AG04450 (cell line): ENCODE results near the gene C2orf92. TPM values are rescaled to one million over a fixed set of nuclear protein-coding genes. Genes with fewer than 3 reads are reported as not detected.

ENCODE experiments used
- CTCF ChIA-PET: fragments of 300-600, 350-600 bp; formaldehyde crosslinking; extraction: SDS; loops from one replicate; lab custom pipeline; 2022; ENCODE audit warnings: antibody characterized with exemption, inconsistent platforms; lab: Charles Lee
- POLR2A ChIA-PET: fragments of 350-600 bp; formaldehyde crosslinking; extraction: SDS; loops from one replicate; lab custom pipeline; 2021; ENCODE audit warnings: antibody characterized with exemption, inconsistent platforms; lab: Yijun Ruan, JAX
- DNase-seq: peaks from one replicate; pipeline ENCODE4 v3.0.0-alpha.2; 2011; ENCODE audit warnings: low read depth, low spot score
- H3K27ac ChIP-seq: one replicate; pipeline ENCODE4 v1.5.1; 2012; ENCODE audit warnings: low read depth, low read length, control low read depth
- H3K27me3 ChIP-seq: one replicate; pipeline ENCODE4 v1.6.0; 2012; ENCODE audit warnings: low read length; ENCODE audit not compliant: control insufficient read depth, insufficient read depth
- H3K4me3 ChIP-seq: 2 replicates; pipeline ENCODE4 v1.5.1; 2011; ENCODE audit warnings: mild to moderate bottlenecking, low read depth, low read length, control low read depth
- H3K9me3 ChIP-seq: 2 replicates; pipeline ENCODE4 v1.5.1; 2012; ENCODE audit warnings: low read length; ENCODE audit not compliant: control insufficient read depth, insufficient read depth
- CTCF ChIP-seq: IDR thresholded peaks from 2 replicates; pipeline ENCODE4 v1.5.1; 2011; ENCODE audit warnings: low read depth, low read length, control low read depth, inconsistent platforms
- polyA plus RNA-seq: library from polyadenylated mRNA; depleted of rRNA; stranded (reverse); fragments of >200 nt; gene quantifications from 2 replicates; pipeline ENCODE4 v1.2.3, GENCODE V29; 2011

C2orf92 gene
- polyA plus RNA-seq, 1 experiment = 1.5 TPM

- POLR2A ChIA-PET = no interaction called here
- Histone ChIP-seq H3K9me3 (peaks cover 18% of the 10 kb centered on the region), H3K27ac (no peak overlapping the region), H3K4me3 (no peak overlapping the region), H3K27me3 (no peaks in the 10 kb centered on the region)
- DNase-seq = no peak
- no peak for TF ChIP-seq CTCF
- CTCF ChIA-PET = no interaction called here
Observed at GRCh38 chr2:97656905-97657587, 12.5 kb upstream of the C2orf92 start.

DNA sequence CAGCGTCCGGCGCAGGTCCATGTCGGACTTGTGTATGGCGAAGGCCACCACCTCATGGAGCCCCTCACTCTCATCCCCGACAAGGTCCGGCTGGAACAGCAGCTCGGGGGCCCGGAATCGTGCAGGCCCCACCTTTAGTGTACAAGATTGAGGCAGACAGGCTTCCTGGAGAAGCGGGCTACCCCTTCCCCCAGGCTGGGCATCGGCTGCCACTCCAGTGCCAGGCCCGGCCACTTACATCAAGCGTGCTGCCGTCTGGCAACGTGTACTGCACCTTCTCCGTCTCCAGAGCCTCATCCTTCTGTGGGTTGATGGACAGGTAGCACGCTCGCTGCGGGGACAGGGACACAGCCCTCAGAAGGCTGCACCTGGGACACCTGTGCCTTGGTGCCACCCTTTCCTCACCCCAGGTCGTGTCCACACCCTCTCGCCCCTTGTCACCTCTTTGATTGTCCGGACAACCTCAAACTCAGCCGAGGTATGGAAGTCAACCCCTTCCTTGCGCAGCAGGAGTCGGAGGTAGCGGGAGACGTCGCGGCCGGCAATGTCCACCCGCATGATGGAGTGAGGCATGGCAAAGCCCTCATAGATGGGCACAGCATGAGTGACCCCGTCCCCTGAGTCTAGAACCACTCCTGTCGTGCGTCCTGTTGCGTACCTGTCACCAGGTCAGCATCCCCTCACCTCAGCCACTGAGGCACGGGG is 11.4 kb upstream of the C2orf92 start:
- CTCF ChIA-PET = no interaction called here
- Histone ChIP-seq H3K27me3 (no peaks in the 10 kb centered on the region), H3K27ac (no peak overlapping the region), H3K9me3 (peaks cover 15% of the 10 kb centered on the region), H3K4me3 (no peak overlapping the region)
- POLR2A ChIA-PET = no interaction called here
- no peak for TF ChIP-seq CTCF
- DNase-seq = no peak

DNA sequence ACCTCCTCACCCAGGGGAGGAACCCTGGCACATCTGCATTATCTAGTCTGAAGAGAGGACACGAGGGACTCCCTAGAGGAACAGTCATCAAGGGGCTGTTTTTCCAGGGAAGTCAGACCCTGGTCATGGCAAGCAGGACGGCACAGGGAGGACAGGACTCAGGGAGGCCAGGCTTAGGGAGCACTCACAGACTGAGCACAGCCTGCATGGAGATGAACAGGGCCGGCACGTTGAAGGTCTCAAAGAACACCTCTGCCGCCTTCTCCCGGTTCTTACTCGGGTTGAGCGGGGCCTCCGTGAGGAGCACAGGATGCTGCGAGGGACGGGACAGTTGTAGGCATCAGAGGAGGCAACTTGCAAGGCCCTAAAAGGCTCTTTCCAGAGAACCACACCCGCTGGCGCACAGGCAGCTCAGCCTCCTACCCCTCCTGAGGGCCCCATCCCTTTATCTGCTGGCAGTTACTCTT is 10.8 kb upstream of the C2orf92 start:
- Histone ChIP-seq H3K27me3 (no peaks in the 10 kb centered on the region), H3K4me3 (no peak overlapping the region), H3K9me3 (peaks cover 15% of the 10 kb centered on the region), H3K27ac (no peak overlapping the region)
- TF ChIP-seq CTCF = no peak
- no peak for DNase-seq
- POLR2A ChIA-PET = no interaction called here
- CTCF ChIA-PET = no interaction called here

GRCh38 chr2:97659256-97660043 is 10.1 kb upstream of the C2orf92 start:
- Histone ChIP-seq H3K9me3 (peaks cover 10% of the 10 kb centered on the region), H3K27me3 (no peaks in the 10 kb centered on the region), H3K27ac (no peak overlapping the region), H3K4me3 (no peak overlapping the region)
- no peak for DNase-seq
- ChIA-PET CTCF (interaction anchor here (1.0 kb wide), 1 partner anchor 68 kb away, joined by 3 read pairs; no protein-coding TSS in a partner anchor), POLR2A (interaction anchor here (1.7 kb wide), 1 partner anchor 13 kb away, joined by 14 read pairs; the partner anchor contains the start of gene COX5B)
- TF ChIP-seq CTCF = no peak
